ENCODE measurements around the gene ZDHHC6. TPM values are rescaled to one million over a fixed set of nuclear protein-coding genes. Genes with fewer than 3 reads are reported as not detected.

The ZDHHC6 gene
- total and polyA plus RNA-seq, 2 donors from 2014 or later, result 37.5 to 73.8 TPM

DNA sequence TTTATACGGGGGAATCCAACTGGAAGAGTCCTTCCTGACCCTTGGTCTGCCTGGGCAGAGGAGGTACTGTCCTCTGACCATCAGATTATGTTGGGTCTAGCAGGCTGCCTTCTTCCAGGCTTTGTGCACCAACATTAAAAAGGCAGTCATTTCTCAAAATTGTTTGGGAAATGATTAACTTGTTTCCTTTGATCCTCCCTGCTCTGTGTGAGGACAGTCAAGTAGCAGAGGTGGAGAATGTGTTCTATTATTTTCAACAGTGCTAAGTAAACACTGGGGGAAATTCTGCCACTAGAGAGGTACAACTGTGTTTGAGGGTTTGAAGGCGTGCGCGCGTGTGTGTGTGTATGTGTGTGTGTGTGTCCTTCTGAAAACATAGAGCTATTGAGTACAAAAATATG, 52.2 kb downstream of the ZDHHC6 start:
- H3K9ac ChIP-seq (ENCODE audit: low read length in 3 of 3), result no peak overlapping the region
- H3K27ac ChIP-seq (ENCODE audit: low read depth in 2 of 2, low read length in 2 of 2), result no peak overlapping the region
- H3K9me3 ChIP-seq (ENCODE audit: control insufficient read depth in 2 of 3, insufficient read depth in 1 of 3, low read length in 3 of 3), result no peaks in the 10 kb centered on the region
- intact Hi-C loops (cut with DNase I), result no loop called here
- DNase-seq (peak in 1 of 5 donors; percentile 22), FAIRE-seq (no peak)
- no peak for TF ChIP-seq CTCF (IDR thresholded peaks at IDR 0.05; ENCODE audit: borderline replicate concordance, extremely low read depth, insufficient read depth)
- no peaks in the 10 kb centered on the region for H3K36me3 ChIP-seq (ENCODE audit: control insufficient read depth in 2 of 3, insufficient read depth in 3 of 3, low read length in 3 of 3)
- no peak overlapping the region for H3K4me3 ChIP-seq (ENCODE audit: low read length in 3 of 3)
- no peaks in the 10 kb centered on the region for H3K27me3 ChIP-seq (ENCODE audit: control insufficient read depth, insufficient read depth, low read length)
- H3K4me1 ChIP-seq (ENCODE audit: control insufficient read depth in 2 of 3, insufficient read depth in 2 of 3, low read depth in 1 of 3, low read length in 3 of 3), result peaks cover 0 to 2% (median 0%) of the 10 kb centered on the region in 3 donors

GRCh38 chr10:112393827-112394226, 52.9 kb downstream of the ZDHHC6 start:
- Histone ChIP-seq H3K9ac (ENCODE audit: low read length in 3 of 3) (no peak overlapping the region), H3K4me1 (ENCODE audit: control insufficient read depth in 2 of 3, insufficient read depth in 2 of 3, low read depth in 1 of 3, low read length in 3 of 3) (peaks cover 0 to 5% (median 0%) of the 10 kb centered on the region in 3 donors), H3K27ac (ENCODE audit: low read depth in 2 of 2, low read length in 2 of 2) (no peak overlapping the region), H3K4me3 (ENCODE audit: low read length in 3 of 3) (no peak overlapping the region), H3K27me3 (ENCODE audit: control insufficient read depth, insufficient read depth, low read length) (no peaks in the 10 kb centered on the region), H3K9me3 (ENCODE audit: control insufficient read depth in 2 of 3, insufficient read depth in 1 of 3, low read length in 3 of 3) (no peaks in the 10 kb centered on the region), H3K36me3 (ENCODE audit: control insufficient read depth in 2 of 3, insufficient read depth in 3 of 3, low read length in 3 of 3) (no peaks in the 10 kb centered on the region)
- TF ChIP-seq CTCF (IDR thresholded peaks at IDR 0.05; ENCODE audit: borderline replicate concordance, extremely low read depth, insufficient read depth), result no peak
- intact Hi-C loops (cut with DNase I), result no loop called here
- FAIRE-seq, result no peak
- DNase-seq, result no peak

DNA sequence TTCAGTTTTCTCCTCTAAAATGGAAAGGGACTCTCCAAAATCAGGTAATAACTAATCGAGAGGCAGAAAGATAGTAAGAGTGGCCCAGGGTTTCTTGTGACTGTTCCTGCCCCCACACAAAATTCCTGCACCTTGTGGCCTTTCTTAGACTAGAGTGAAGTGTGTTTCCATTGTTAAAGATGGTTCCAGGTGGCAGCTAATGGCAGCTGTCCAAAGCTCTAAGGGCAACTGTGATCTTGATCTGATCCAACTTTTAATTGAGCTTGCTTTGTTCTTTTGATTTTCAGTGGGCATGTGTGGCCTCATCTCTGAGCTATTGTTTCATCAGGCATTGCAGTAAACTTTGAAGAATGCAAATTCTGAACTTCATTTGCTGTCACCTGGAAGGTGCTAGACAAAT, 53.4 kb downstream of the ZDHHC6 start:
- TF ChIP-seq CTCF (IDR thresholded peaks at IDR 0.05; ENCODE audit: borderline replicate concordance, extremely low read depth, insufficient read depth), result no peak
- Histone ChIP-seq H3K27me3 (ENCODE audit: control insufficient read depth, insufficient read depth, low read length) (no peaks in the 10 kb centered on the region), H3K4me1 (ENCODE audit: control insufficient read depth in 2 of 3, insufficient read depth in 2 of 3, low read depth in 1 of 3, low read length in 3 of 3) (peaks cover 0 to 5% (median 0%) of the 10 kb centered on the region in 3 donors), H3K4me3 (ENCODE audit: low read length in 3 of 3) (no peak overlapping the region), H3K9ac (ENCODE audit: low read length in 3 of 3) (no peak overlapping the region), H3K36me3 (ENCODE audit: control insufficient read depth in 2 of 3, insufficient read depth in 3 of 3, low read length in 3 of 3) (no peaks in the 10 kb centered on the region), H3K9me3 (ENCODE audit: control insufficient read depth in 2 of 3, insufficient read depth in 1 of 3, low read length in 3 of 3) (no peaks in the 10 kb centered on the region), H3K27ac (ENCODE audit: low read depth in 2 of 2, low read length in 2 of 2) (no peak overlapping the region)
- intact Hi-C loops (cut with DNase I), result no loop called here
- DNase-seq (no peak), FAIRE-seq (no peak)

DNA sequence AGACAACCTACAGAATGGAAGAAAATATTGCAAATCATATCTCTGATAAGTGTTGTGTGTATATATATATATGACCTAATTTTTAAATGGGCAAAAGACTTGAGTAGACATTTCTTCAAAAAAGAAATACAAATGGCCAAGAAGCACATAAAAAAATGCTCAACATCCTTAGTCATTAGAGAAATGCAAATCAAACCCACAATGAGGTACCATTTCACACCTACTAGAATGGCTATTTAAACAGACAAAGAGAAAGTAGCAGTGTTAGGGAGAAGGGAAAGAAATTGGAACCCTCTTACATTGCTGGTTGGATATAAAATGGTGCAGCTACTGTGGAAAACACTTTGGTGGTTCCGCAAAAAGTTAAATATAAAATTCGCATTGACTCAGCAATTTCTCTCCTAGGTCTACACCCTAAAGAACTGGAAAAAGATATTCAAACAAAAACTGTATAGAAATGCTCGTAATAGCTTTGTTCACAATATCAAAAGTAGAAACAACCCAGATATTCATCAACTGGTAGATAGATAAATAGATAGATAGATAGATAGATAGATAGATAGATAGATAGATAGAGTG, 56.5 kb downstream of the ZDHHC6 start:
- H3K9ac ChIP-seq (ENCODE audit: low read length in 3 of 3), result no peak overlapping the region
- no peaks in the 10 kb centered on the region for H3K27me3 ChIP-seq (ENCODE audit: control insufficient read depth, insufficient read depth, low read length)
- no peak for TF ChIP-seq CTCF (IDR thresholded peaks at IDR 0.05; ENCODE audit: borderline replicate concordance, extremely low read depth, insufficient read depth)
- DNase-seq (no peak), FAIRE-seq (no peak)
- H3K4me1 ChIP-seq (ENCODE audit: control insufficient read depth in 2 of 3, insufficient read depth in 2 of 3, low read depth in 1 of 3, low read length in 3 of 3), result peaks cover 0 to 5% (median 0%) of the 10 kb centered on the region in 3 donors
- H3K4me3 ChIP-seq (ENCODE audit: low read length in 3 of 3), result no peak overlapping the region
- no peaks in the 10 kb centered on the region for H3K9me3 ChIP-seq (ENCODE audit: control insufficient read depth in 2 of 3, insufficient read depth in 1 of 3, low read length in 3 of 3)
- H3K27ac ChIP-seq (ENCODE audit: low read depth in 2 of 2, low read length in 2 of 2), result no peak overlapping the region
- no peaks in the 10 kb centered on the region for H3K36me3 ChIP-seq (ENCODE audit: control insufficient read depth in 2 of 3, insufficient read depth in 3 of 3, low read length in 3 of 3)
- intact Hi-C loops (cut with DNase I), result no loop called here

Data from kidney (tissue), 14 donors.